Activated B cell treated with CpG ODN at 0.5 μM for 24 hours (primary cell): Measurements from ENCODE around the gene TAS1R3. TPM values are rescaled to one million over a fixed set of nuclear protein-coding genes. Genes with fewer than 3 reads are reported as not detected.

Experiments used
- ATAC-seq: fragments of 200-7000 bp; cut with Tn5 transposase; one replicate; pipeline ENCODE4 v1.10.0; 2021; ENCODE audit warnings: low read depth, mild to moderate bottlenecking, moderate library complexity
- CTCF ChIA-PET: fragments of 350-600 bp; sonication (Branson Sonifier 250); formaldehyde crosslinking; loops from one replicate; lab custom pipeline; 2021; ENCODE audit warnings: antibody characterized with exemption; lab: Charles Lee
- POLR2A ChIA-PET: fragments of 350-600 bp; sonication (Branson Sonifier 250); formaldehyde crosslinking; loops from one replicate; lab custom pipeline; 2021; ENCODE audit warnings: antibody characterized with exemption; lab: Charles Lee
- DNase-seq: peaks from one replicate; pipeline ENCODE4 v3.0.0; 2022
- H3K27ac Mint-ChIP-seq: one replicate; pipeline ENCODE4 v1.8.0; 2020; ENCODE audit warnings: mixed read lengths
- H3K27me3 Mint-ChIP-seq: one replicate; pipeline ENCODE4 v1.8.0; 2021; ENCODE audit warnings: mixed read lengths
- H3K36me3 Mint-ChIP-seq: one replicate; pipeline ENCODE4 v1.8.0; 2021; ENCODE audit warnings: low read depth, mixed read lengths
- H3K4me1 Mint-ChIP-seq: one replicate; pipeline ENCODE4 v1.8.0; 2021; ENCODE audit warnings: mixed read lengths
- H3K4me3 Mint-ChIP-seq: one replicate; pipeline ENCODE4 v1.8.0; 2020; ENCODE audit warnings: mild to moderate bottlenecking, mixed read lengths
- H3K9me3 Mint-ChIP-seq: one replicate; pipeline ENCODE4 v1.8.0; 2020; ENCODE audit warnings: mixed read lengths
- intact Hi-C: fragments of 100-400 bp; cut with micrococcal nuclease; formaldehyde crosslinking; loops from one replicate; pipeline ENCODE4 v1.15.1; 2024
- total RNA-seq: library from RNA; stranded (reverse); gene quantifications from 2 replicates; pipeline ENCODE4 v1.2.3, GENCODE V29; 2022
- TF ChIP-seq, protein P1 (sequence below): fragments of 200-600 bp; IDR thresholded peaks from one replicate; pipeline ENCODE4 v1.8.0; 2022; ENCODE audit warnings: antibody characterized with exemption, mild to moderate bottlenecking

The TAS1R3 gene
- total RNA-seq, 1 donor from 2014 or later, result 2.5 TPM

- TF ChIP-seq, protein P1, sequence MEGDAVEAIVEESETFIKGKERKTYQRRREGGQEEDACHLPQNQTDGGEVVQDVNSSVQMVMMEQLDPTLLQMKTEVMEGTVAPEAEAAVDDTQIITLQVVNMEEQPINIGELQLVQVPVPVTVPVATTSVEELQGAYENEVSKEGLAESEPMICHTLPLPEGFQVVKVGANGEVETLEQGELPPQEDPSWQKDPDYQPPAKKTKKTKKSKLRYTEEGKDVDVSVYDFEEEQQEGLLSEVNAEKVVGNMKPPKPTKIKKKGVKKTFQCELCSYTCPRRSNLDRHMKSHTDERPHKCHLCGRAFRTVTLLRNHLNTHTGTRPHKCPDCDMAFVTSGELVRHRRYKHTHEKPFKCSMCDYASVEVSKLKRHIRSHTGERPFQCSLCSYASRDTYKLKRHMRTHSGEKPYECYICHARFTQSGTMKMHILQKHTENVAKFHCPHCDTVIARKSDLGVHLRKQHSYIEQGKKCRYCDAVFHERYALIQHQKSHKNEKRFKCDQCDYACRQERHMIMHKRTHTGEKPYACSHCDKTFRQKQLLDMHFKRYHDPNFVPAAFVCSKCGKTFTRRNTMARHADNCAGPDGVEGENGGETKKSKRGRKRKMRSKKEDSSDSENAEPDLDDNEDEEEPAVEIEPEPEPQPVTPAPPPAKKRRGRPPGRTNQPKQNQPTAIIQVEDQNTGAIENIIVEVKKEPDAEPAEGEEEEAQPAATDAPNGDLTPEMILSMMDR, result no peak
- H3K4me3 Mint-ChIP-seq, result no peak overlapping the region
- POLR2A ChIA-PET, result interaction anchor here (0.7 kb wide), 1 partner anchor 311 kb away, joined by 4 read pairs; no protein-coding TSS in a partner anchor
- no peak for DNase-seq
- H3K36me3 Mint-ChIP-seq, result peaks cover 51% of the 10 kb centered on the region
- CTCF ChIA-PET, result no interaction called here
- peaks cover 10% of the 10 kb centered on the region for H3K4me1 Mint-ChIP-seq
- no peaks in the 10 kb centered on the region for H3K27me3 Mint-ChIP-seq
- no peak overlapping the region for H3K27ac Mint-ChIP-seq
- no peak for ATAC-seq
- intact Hi-C loops, result no loop called here
- H3K9me3 Mint-ChIP-seq, result no peaks in the 10 kb centered on the region
Observed at GRCh38 chr1:1317420-1317819, 13.7 kb upstream of the TAS1R3 start.

- H3K36me3 Mint-ChIP-seq, result peaks cover 45% of the 10 kb centered on the region
- POLR2A ChIA-PET, result no interaction called here
- H3K4me3 Mint-ChIP-seq, result no peak overlapping the region
- TF ChIP-seq, protein P1, result no peak
- intact Hi-C loops, result no loop called here
- H3K27ac Mint-ChIP-seq, result no peak overlapping the region
- CTCF ChIA-PET, result no interaction called here
- no peak for DNase-seq
- no peak for ATAC-seq
- no peaks in the 10 kb centered on the region for H3K27me3 Mint-ChIP-seq
- no peaks in the 10 kb centered on the region for H3K9me3 Mint-ChIP-seq
- peaks cover 15% of the 10 kb centered on the region for H3K4me1 Mint-ChIP-seq
Observed at GRCh38 chr1:1318131-1318652, 12.9 kb upstream of the TAS1R3 start.

GRCh38 chr1:1318777-1319645, 12.1 kb upstream of the TAS1R3 start:
- H3K27me3 Mint-ChIP-seq, result no peaks in the 10 kb centered on the region
- no peak for ATAC-seq
- no peak overlapping the region for H3K4me3 Mint-ChIP-seq
- CTCF ChIA-PET, result no interaction called here
- peaks cover 20% of the 10 kb centered on the region for H3K4me1 Mint-ChIP-seq
- H3K36me3 Mint-ChIP-seq, result peaks cover 40% of the 10 kb centered on the region
- intact Hi-C loops, result no loop called here
- TF ChIP-seq, protein P1, result no peak
- no peak overlapping the region for H3K27ac Mint-ChIP-seq
- POLR2A ChIA-PET, result no interaction called here
- no peak for DNase-seq
- H3K9me3 Mint-ChIP-seq, result no peaks in the 10 kb centered on the region

DNA sequence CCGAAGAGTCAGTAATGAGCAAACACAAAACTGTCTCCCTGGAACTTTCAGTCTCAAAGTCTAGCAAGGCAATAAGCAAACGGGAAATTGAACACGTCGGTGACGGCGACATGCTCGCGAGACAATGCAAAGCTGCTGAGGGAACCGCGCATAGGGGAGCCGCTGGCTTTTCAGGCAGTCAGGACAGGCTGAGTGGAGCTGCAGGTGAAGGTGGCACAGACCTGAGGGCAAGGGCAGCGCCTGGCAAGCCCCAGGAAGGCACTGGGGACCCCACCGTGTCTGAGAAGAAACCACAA, 11.5 kb upstream of the TAS1R3 start:
- no peaks in the 10 kb centered on the region for H3K9me3 Mint-ChIP-seq
- intact Hi-C loops, result no loop called here
- peaks cover 21% of the 10 kb centered on the region for H3K4me1 Mint-ChIP-seq
- ChIA-PET POLR2A (no interaction called here), CTCF (no interaction called here)
- TF ChIP-seq, protein P1, result no peak
- no peak overlapping the region for H3K4me3 Mint-ChIP-seq
- no peak overlapping the region for H3K27ac Mint-ChIP-seq
- ATAC-seq (no peak), DNase-seq (no peak)
- H3K36me3 Mint-ChIP-seq, result peaks cover 37% of the 10 kb centered on the region
- no peaks in the 10 kb centered on the region for H3K27me3 Mint-ChIP-seq

- intact Hi-C loops, result no loop called here
- Mint-ChIP-seq H3K27ac (no peak overlapping the region), H3K36me3 (peaks cover 32% of the 10 kb centered on the region), H3K4me1 (peaks cover 28% of the 10 kb centered on the region), H3K27me3 (no peaks in the 10 kb centered on the region), H3K4me3 (no peak overlapping the region), H3K9me3 (no peaks in the 10 kb centered on the region)
- DNase-seq, result no peak
- TF ChIP-seq, protein P1, result no peak
- POLR2A ChIA-PET, result no interaction called here
- ATAC-seq, result no peak
- CTCF ChIA-PET, result no interaction called here
Observed at GRCh38 chr1:1320666-1321448, 10.2 kb upstream of the TAS1R3 start.
